GM19240 (cell line): ENCODE results near the gene CSNK1A1L.

Source experiments
- DNase-seq: peaks from one replicate; pipeline ENCODE4 v3.0.0; 2011; ENCODE audit warnings: low spot score; ENCODE audit not compliant: insufficient read length

Gene CSNK1A1L

DNA sequence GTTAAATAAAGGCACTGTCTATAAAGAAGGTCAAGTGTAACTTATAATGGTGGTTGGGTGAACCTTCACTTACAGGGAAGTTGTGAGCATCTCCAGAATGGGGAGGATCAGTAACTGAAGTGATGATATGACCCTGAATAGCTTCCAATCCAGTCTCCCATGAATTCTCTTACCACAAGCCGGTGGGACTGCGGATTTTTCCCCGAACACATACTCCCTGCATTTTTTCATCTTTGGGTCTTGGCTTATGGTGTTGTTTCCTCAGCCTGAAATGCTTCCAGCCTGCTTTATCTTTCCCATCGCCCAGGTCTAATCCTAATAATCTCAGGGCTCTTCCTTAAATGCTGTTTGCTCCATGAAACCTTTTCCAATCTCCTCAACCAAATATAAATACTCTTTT, 2.0 kb upstream of the CSNK1A1L start:
- no peak for DNase-seq

DNA sequence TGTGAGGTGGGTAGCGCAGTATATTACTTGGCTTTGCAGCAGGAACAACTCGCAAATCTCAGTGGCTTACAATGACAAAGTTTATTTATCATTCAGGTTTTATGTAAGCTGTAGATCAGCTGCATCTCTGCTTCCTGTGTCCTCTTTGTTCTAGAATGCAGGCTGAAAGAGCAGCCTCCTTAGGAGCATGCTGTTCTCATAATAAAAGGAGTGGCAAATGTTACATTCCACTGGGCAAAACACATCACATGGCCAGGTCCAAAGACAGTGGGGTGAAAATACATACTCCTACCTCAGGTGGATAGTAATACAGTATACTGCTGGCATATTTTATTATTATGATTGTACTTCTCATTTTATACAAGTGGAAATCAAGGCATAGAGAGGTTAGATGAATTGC, 1.2 kb upstream of the CSNK1A1L start:
- no peak for DNase-seq

DNA sequence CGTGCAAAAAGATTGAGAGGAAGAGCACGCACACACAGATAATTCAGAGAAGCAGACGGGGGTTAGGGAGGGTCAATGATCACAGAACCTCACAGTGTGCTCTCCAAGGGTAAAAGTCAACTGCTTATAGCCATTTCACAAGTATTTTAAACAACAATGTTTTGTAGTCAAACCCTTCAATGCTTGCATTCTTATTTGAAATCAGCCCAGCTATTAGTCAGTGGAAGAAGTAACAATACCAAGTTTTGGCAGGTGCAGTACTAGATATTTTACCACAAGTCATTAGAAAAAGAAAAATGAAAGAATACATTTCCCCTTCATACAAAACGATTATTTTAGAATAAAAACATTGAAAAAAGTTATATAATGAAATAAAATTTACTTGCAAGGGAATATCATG, 2.6 kb downstream of the CSNK1A1L start:
- DNase-seq, result no peak

DNA sequence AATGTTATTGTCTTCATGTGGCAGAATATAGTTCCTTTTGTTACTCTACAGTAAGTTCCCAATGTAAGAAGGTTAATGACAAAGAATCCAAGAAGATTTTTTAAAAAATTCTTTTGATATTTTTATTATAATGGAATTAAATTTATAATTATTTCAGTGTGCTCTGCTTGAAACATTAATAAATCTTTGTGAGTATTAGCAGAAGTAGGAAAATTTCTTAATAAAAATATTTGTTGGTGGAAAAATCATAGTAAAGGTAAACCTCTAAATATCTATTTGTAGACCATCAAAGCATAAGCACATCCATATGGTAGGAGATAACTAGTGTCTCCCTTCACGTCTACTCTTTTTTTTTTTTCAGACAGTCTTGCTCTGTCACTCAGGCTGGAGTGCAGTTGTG, 4.3 kb downstream of the CSNK1A1L start:
- no peak for DNase-seq

DNA sequence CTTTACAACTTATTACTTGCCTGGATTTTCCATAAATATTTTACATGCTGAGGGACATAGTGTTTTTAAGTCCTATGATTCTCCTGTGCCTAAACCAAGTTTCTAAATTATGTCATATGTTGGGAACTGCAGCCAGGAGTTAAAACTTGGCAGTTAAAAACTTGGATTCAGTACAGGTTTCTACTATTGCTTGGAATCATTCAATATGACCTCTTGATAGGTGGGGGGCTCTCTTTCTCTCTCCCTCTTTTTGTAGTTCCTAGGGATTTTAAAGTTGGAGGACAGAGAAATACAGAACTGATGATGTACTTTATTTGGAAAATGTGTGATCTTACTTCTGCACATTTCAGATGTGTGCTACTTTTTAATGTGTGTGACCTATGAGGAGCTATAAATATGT, 4.7 kb downstream of the CSNK1A1L start:
- no peak for DNase-seq

GRCh38 chr13:37097076-37097475, 8.4 kb downstream of the CSNK1A1L start:
- DNase-seq, result no peak

DNA sequence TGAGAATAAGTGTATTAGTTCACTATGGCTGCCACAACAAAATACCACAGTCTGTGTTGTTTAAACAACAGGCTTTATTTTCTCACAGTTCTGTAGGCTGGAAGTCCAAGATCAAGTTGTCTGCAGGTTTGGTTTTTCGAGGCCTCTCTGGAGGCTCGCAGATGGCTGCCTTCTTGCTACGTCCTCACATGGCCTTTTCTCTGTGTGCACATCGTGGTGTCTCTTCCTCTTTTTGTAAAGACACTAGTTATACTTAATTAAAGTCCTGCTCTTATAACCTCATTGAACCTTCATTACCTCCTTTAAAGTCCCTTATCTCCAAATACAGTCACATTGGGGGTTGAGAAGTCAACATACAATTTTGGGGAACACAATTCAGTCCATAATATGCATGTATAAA, 10.6 kb downstream of the CSNK1A1L start:
- DNase-seq, result no peak

DNA sequence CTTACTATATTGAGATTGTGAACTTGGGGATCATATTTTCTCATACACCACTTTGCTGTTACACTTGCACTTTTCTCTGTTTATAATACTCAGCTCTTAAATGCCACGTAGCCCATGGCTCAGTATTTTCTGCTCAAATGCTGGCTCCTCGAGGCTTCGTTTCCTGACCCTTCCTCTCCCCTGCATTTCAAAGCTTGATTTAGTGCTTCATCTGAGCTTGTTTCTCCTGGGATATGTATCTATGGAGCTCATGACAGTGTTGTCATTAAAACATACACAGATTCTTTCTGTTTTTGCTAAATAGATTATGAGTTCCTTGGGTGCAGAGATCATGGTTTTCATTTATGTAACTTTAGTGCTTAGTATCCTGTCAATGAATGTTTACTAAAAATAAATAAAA, 11.4 kb downstream of the CSNK1A1L start:
- DNase-seq, result no peak

DNA sequence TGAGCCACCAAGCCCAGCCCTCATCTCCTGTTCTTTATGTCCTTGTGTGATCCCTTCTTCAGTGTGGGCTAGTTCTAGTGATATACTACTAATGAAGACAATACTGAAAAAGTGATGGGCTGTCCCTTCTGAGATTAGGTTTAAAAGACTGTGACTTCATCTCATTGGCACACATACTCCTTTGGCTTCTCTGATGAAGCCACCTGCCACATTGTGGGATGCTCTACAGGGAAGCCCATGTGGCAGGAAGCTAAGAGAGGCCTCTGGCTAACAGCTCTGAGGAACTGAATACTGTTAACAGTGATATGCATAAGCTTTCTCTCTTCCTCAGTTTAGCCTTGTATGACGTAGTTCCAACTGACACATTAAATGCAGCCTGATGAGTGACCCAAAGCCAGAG, 13.6 kb downstream of the CSNK1A1L start:
- DNase-seq, result no peak

DNA sequence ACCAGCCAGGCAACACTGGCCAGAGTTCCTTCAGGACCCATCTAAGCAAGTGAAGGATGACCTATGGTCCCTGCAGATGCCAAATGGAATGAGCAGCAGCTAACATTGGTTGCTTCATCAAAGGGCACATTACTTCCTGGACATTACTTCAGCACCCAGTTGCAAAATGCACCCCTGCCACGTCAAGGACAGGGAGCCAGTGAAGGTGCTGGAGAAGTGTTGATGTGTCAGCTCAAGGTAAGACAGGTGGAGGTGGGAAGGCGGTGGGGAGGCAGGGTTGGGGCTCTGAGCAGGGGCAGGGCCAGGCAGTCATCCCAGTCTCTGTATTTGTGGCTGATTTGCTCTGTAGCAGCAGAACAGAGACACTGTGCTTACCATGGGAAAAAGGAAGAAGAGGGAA, 14.6 kb downstream of the CSNK1A1L start:
- no peak for DNase-seq

DNA sequence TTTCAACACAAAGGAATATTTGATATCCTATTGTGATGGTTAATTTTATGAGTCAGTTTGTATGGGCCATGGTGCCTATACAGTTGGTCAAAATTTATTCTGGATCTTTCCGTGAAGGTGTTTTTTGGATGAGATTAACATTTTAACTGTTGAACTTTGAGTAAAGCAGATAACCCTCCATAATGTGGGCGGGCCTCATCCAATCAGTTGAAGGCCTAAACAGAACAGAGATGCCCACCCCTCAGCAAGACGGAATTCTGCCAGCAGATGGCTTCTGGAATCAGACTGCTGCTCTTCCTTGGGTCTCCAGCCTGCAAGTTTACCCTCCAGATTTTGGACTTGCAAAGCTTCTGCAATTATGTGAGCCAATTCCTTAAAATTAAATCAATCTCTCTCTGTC, 16.0 kb downstream of the CSNK1A1L start:
- no peak for DNase-seq

DNA sequence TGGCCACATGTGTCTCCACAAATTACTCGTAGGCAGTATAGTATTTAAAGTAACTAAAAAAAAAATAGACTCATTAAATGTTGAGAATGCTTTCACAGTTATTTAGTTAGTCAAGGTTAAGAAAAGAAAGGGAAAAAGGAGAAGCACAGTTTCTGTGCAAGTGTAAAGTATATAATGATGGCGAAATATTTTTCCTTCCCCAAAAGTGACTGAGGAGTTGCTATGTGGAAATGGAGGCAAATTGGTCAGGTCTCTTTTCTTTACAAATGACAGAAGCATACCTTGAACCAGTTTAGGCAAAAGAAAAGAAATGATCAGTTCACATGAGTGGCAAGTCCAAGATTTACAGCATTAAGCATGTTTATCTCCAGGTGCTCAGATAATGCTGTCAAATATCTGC, 18.0 kb downstream of the CSNK1A1L start:
- no peak for DNase-seq

- DNase-seq, result no peak
Measured at GRCh38 chr13:37085606-37086005, 19.9 kb downstream of the CSNK1A1L start.

- no peak for DNase-seq
Measured at GRCh38 chr13:37076818-37077217, 28.6 kb downstream of the CSNK1A1L start.

- DNase-seq, result no peak
Measured at GRCh38 chr13:37075164-37075563, 30.3 kb downstream of the CSNK1A1L start.

- DNase-seq, result no peak
Measured at GRCh38 chr13:37074703-37075102, 30.8 kb downstream of the CSNK1A1L start.

DNA sequence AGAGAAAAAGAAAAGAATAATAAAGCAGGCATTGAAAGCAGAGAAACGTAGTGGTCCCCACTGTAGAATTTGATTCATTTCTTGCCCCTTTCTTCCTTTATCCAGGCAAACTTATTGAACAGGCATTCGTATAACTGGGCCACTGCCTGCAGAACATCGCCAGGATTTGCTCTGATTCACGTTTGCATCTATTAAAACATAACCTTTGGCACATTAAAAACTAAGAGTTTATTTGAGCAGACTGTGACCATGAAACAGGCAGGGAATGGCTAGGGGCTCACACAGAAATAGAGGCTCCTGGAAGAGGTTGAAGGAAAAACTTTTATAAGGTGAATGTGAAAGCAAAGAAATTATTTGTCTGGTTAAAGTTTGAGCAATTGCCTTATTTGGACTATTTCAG, 33.4 kb downstream of the CSNK1A1L start:
- DNase-seq, result no peak

GRCh38 chr13:37070956-37071355, 34.5 kb downstream of the CSNK1A1L start:
- no peak for DNase-seq

DNA sequence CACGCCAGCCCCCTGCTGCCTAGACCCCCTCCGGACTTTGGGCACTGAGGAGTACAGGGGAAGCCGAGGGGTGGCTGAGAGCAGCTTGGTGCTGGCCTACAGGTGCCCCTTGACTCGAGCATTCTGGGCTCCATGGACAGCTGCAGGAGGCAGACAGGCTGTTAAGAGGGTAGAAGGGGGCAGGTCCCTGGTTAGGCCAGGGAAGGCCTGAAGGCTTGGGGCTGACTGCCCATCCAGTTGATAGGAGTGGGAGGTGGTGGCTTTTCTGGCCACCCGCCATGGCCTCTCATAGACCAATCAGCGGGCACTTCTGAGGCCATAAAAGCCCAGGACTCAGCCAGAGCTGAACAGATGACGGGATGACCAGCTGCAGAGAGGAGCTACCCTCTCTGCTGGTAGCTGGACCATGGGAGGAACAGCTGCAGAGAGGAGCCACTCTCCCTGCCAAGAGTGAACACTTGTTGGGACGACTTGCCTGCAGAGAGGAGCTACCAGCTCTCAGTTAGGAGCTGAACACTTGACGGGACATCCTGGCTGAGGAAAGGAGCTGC, 35.2 kb downstream of the CSNK1A1L start:
- DNase-seq, result no peak

- no peak for DNase-seq
Measured at GRCh38 chr13:37069597-37070103, 35.8 kb downstream of the CSNK1A1L start.

GRCh38 chr13:37068962-37069361, 36.5 kb downstream of the CSNK1A1L start:
- DNase-seq, result no peak

DNA sequence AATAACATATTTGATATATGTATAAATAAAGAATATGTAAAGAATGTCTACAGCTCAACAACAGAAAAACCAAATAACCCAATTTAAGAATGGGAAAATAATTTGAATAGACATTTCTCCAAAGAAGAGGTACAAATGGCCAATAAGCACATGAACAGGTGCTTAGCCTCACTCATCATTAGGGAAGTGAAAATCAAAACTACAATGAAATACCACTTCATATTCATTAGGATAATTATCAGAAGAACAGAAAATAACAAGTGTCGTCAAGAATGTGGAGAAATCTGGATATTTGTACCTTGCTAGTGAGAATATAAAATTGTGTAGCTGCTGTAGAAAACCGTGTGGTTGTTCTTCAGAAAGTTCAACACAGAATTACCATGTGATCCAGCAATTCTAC, 37.6 kb downstream of the CSNK1A1L start:
- no peak for DNase-seq

GRCh38 chr13:37065890-37066526, 39.5 kb downstream of the CSNK1A1L start:
- no peak for DNase-seq

DNA sequence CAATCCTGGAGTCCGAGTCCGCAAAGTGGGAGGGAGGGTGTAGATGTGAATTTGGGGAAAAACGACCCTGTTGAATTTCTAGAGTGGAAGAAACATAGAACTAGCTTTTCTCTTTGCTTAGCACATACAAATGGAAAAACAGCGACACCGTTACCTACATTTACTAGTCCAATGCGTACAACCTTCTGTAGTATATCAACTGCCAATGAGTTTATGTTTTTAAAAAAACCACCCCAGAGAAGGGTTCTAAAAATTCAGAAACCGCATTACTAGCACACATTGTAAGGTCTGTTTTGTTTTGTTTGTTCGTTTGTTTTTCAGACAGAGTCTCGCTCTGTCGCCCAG, 45.6 kb downstream of the CSNK1A1L start:
- DNase-seq, result no peak
